Measurements from ENCODE around the gene FAM187B.
"Not testable (repeated sequence)": the region's sequence is repeated elsewhere in the genome, so short reads cannot be mapped to it uniquely, and the experiment has no call there.

Gene FAM187B

DNA sequence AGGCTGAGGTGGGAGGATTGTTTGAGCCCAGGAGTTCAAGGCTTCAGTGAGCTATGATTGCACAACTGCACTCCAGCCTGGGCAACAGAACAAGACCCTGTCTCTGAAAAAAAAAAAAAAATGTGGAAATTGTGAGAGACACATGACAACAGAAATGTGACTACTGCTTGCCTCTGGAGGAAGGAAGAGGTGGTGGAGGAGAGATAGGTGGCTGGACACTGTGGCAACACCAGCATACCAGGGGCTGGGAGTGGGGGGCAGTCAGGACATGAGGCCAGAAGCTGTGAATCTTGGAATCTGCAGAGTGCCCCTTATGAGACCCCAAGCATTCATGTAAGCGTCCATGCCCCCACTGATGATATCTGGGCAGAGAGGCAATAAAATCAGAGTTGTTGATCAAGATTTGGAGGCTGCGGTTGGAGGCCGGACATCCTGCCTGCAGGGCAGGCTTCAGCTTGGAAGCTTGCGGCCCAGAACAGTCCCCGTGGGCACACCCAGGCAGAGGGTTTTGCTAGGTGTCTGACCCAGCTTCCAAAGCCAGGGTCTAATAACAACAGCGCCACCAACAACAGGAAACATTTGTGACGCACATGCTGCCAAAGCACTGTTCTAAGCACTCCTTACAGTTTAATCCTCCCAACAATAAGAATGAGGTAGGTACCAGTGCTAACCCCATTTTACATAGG is 16.9 kb downstream of the FAM187B start:
- no peak for DNase-seq

DNA sequence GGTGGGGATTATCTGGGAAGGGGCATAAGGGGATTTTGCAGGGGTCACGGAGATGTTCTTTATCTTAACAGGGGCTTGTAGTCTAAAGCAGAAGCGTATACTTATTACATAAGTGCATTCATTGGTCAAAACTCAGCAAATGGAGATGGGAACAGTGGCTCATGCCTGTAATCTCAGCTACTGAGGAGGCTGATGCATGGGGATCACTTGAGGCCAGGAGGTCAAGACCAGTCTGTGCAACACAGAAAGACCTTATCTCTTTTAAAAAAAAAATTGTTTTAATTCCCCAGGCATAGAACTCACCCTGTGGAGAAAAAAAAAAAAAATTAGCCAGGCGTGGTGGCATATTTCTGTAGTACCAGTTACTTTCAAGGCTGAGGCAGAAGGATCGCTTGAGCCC is 18.9 kb downstream of the FAM187B start:
- no peak for DNase-seq

DNA sequence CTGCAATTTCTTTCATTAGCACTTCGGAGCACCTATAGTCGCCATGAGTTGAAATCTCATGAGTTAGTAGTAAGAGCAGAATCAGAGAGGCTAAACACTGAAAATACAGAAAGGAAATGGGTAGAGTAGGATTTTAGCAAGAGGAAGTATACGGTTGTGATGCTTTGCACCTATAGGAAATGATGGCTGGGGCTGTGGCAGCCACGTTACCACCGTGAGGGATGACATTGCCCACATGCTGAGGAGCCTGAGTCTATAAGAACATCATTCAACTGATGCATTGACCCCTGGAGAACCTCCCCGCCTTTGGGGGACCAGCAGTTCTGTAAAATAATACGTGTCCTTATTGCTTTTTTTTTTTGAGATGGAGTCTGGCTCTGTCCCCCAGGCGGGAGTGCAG is 20.4 kb downstream of the FAM187B start:
- no peak for DNase-seq

DNA sequence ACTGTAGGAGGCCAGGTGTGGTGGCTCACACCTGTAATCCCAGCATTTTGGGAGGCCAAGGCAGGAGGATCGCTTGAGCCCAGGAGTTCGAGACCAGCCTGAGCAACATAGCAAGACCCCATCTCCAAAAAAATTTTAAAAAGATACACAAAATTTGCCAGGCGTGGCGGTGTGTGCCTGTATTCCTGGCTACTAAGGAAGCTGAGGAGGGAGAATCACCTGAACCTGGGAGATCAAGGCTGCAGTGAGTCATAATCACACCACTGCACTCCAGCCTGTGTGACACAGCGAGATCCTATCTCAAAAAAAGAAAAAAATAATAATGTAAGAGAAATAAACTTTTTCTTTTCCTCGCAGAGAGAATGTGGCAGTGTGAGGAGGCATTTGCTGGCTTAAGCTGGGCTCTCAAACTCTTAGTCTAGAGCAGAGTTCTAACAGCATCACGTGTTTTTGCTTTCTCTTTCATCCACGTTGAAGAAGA is 21.1 kb downstream of the FAM187B start:
- DNase-seq, result no peak

DNA sequence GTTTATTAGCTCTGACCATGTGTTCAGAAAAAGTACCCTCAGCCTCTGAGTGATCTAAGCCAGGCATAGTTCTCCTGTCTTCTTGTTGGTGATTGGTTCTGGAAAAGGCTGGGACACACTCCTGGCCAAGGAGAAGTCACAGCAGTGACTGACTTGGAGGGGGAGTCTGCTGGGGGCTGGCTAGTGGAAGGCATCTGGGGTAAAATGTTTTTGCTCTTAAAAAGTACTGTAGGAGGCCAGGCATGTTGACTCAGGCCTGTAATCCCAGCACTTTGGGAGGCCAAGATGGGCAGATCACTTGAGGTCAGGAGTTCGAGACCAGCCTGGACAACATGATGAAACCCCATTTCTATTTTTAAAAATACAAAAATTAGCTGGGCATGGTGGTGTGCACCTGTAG is 21.7 kb downstream of the FAM187B start:
- no peak for DNase-seq

DNA sequence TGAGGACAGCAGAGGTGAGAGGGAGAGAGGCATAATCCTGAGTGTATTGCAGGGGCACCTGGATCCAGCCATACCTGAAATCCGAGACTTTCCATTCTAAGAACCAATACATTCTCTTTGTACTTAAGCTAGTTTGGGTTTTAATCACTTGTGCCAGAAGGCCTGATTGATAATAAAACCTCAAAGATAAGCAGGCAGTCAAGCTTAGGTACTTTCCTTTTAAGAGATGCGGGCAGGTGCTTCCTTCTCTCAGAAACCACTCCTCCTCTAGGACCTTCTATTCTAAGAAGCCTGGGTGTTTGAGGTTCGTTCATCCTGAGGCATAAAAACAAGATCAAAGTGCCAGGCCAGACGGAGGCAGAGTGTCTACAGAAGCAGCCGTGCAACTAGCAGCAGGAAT is 22.2 kb downstream of the FAM187B start:
- DNase-seq, result no peak

DNA sequence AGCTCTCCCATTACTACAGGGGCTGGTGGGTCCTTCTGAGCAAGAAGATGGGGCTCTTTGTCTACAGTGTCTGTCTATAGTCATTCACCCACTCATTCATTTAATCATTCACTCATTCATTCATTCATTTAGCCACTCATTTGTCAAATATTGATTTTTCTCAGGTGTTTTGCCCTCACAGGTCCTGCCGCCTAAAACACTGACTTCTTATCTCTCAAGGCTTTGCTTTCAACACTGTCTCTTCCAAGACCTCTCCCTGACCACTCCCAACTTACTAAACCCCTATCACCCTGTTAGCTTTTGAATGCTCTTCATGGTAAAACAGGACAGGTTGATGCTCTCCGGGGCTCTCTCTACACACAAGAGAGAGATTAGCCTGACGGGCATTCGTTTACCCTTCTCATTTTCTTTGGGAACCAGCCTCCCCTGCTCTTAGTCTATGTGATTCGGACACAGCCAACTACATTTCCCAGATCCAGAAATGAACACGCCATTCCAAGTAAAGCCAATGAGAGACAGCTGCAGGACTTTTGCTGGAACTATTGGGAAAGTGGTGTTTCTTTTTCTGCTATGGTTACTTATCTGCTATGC is 22.7 kb downstream of the FAM187B start:
- no peak for DNase-seq

DNA sequence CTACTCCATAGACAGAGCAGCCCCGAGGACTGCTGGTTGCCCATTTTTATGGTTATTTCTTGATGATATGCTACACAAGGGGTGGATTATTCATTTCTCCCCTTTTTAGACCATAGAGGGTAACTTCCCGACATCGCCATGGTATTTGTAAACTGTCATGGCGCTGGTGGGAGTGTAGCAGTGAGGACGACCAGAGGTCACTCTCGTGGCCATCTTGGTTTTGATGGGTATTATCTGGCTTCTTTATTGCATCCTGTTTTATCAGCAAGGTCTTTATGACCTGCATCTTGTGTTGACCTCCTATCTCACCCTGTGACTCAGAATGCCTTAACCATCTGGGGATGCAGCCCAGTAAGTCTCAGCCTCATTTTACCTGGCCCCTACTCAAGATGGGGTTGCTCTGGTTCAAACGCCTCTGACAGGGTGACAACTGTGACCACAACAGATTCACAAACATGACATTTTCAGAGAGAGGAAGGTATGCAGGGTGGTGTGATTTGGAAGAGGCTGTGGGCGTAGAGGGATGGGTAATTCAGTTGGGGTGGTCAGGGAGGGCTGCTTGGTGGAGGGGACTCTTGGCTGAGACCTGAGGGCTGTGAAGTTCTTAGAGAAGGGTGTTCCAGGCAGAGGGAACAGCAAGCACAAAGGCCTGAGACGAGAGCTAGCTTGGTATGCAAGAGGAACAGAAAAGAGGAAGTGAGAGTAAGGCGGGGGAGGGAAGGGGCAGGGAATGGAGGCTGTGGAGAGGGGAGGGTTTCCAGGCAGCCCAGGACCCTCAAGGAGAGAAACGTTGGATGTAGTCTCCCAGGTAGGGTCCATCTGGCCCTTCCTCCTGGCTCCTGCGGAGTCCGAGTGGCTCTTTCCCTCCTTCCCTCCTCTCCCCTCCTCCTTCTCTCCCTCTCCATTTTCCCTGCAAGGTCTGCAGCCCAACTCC is 23.5 kb downstream of the FAM187B start:
- peak; percentile 83 for DNase-seq

DNA sequence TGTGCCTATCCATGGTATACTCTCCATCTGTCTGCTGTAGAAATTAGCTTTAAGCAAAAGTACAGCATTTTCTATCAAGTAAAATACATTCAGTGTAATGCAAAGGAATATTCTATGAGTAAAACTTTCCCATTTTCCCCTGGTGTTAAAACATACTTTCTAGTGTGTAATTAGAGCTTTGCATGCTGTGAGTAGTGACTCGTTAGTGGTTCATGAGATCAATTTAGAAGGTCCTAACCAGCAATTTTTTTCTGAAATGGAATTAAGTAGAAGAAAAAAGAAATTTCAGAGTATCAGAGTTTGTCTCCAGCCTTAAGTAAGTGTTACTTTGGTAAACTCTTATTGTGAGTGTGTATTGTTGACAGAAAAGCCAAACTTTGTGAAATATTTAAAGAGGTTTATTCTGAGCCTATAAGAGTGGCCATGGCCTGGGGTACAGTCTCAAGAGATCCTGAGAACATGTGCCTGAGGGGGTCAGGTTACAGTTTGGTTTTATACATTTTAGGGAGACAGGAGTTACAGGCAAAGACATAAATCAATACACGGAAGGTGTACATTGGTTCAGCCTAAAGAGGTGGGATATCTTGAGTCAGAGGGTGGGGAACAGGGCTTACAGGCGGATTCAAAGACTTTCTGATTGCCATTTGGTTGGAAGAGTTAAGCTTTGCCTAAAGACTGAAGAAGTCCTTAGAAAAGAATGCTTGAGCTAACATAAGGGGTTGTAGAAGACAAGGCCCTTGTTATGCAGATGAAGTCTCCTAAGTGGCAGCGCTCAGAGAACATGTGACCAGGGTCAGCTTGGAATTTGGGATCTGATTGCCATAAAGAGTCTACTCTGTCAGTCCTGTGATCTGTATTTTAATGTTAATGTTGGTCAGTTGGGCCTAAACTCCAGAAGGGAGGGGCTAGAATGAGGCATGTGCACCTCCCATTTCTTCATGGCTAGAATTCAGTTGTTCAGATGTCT is 25.5 kb downstream of the FAM187B start:
- DNase-seq, result no peak

DNA sequence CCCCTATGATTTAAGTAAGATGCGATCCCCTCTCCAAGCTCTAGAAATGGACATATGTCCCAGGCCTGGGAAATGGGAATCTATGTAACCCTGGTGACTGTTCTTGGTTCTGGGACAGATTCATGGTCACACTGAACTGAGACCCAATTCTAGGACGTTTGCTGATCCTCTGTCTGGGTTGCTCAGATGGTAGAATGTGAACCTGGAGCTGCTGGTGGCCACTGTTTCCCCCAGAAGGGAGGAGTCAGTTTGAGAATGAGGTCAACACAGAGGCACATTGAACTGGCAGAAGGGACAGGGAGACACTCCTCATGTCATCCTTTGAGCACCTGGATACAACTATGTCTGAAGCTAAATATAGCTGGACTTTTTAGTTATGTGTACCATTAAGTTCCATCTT is 29.1 kb downstream of the FAM187B start:
- DNase-seq, result no peak

DNA sequence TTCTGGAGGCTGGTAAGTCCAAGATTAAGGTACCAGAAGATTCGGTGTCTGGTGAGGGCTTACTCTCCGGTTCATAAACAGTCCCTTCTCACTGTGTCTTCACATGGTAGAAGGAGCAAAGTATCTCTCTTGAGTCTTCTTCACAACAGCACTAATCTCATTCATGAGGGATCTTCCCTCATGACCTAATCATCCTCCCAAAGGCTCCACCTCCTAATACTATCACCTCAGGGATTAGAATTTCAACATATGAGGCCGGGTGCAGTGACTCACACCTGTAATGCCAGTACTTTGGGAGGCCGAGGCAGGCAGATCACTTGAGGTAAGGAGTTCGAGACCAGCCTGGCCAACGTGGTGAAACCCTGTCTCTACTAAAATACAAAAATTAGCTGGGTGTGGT is 31.7 kb downstream of the FAM187B start:
- not testable (repeated sequence) for DNase-seq

DNA sequence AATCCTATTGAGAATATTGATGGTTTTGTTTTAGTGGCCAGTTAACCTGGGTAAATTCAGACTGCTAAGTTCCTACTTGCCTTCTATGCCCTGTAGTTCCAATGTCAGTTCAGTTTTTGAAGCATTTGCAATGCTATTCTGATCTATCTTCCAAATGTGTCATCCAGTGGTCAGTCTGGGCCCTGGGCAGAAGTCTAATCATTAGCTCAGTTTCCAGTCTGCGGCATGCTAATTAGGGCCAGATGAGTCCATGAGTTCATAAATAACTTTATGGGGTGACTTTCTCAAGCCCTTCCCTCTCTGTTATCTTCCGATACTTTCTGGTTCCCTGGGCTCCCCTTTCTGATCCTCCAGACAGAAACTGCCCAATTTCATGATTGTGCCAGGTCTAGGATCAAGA is 32.7 kb downstream of the FAM187B start:
- DNase-seq, result no peak

DNA sequence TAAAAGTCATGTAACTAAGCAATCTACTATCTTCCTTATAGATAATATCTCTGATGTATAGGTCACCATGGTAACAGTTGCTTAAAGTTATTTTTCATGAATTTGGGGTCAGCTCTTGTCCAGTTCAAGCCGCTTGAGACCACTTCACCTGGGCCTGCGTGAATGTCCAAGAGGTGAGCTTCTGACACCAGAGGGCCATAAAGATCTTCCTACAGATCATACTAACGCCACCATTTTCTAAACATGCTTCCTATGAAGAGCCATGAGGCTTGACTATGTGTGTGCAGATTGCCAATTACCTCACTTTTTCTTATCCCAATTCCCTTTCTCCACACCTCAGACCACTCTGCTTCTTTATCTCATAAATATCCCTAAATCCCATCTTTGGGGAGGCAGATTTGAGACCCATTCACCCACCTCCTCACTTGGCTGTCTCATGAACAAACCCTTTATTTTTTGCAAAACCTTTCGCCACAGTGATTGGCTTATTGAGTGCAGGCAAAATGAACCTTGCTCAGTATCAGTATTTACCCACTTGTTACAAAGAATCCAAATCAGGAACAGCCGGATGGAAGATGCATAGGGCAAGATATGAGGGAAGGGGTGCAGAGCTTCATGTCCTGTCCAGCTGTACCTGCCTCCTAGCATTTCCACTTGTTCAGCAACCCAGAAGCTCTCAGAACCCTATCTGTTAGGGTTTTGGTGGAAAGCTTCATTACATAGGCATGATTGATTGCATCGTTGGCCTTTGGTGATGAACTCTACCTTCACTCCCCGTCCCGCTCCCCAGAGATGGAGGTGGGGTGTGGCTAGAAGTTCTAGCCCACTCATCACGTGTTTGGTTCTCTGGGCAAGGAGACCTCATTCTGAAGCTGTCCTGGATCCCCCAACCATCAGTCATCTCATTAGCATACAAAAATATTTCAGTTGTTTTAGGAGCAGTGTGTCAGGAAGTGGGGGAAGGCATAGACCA is 34.2 kb downstream of the FAM187B start:
- DNase-seq, result no peak

DNA sequence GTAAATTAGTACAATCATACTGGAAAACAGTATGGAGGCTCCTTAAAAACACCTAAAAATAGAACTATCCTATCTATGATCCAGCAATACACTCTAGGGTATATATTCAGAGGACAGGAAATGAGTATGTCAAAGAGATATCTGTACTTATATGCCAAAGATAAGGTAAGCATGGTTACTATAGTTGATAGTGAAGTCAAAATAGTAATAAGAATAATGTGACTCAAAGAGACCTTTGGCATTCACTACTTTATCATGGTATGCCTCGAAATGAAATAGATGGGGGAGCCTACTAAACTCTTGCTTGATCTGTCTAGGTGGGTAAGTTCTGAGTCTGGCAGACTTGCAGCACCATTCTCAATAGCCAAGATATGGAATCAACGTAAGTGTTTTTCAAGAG is 43.7 kb downstream of the FAM187B start:
- no peak for DNase-seq

DNA sequence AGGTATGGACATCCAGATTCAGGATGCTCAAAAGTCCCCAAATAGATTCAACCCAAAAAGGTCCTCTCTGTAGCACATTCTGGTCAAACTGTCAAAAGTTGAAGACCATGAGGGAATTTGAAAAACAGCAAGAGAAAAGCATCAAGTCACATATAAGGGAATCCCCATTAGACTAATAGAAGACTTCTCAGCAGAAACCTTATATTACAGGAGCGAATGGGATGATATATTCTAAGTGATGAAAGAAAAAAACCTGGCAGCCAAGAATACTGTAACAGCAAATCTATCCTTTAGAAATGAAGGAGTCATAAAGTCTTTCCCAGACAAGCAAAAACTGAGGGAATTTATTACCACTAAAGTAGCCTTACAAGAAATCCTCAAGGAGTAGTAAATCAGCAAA is 44.3 kb downstream of the FAM187B start:
- no peak for DNase-seq

DNA sequence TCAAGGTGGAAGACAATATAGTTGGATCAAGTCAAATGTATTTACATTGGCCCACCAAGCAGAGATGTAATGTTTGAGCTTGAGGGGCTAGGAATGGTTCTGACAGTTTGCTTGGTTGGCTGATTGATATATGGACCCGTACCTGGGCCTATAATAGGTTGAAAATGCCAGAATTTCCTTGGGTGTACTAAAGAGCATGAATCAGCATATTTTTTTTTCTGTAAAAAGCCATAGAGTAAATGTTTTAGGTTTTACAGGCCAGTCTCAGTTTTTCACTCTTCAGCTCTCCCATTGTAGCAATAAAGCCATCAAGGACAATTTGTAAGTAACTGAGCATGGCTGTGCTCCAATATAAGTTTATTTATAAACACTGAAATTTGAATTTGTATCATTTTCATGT is 47.2 kb downstream of the FAM187B start:
- DNase-seq, result no peak

DNA sequence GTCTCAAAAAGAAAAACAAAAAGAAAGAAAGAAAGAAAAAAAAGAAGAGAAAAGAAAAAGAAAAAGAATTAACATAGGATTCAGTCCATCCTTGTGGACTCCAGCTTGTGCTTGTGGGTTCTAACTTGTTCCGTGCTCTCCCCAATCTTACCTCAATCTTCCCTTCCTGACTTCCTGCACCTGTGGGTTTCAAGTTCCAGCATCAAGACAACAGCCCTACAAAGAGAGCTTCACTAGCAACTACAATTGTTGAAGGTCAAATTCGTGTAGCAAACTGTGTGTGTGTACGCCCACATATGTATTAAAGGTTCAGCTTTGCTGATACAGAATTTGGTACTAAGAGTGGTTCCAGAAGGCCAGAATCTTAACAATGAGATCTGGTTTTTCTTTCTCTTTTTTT is 48.7 kb downstream of the FAM187B start:
- DNase-seq, result no peak

DNA sequence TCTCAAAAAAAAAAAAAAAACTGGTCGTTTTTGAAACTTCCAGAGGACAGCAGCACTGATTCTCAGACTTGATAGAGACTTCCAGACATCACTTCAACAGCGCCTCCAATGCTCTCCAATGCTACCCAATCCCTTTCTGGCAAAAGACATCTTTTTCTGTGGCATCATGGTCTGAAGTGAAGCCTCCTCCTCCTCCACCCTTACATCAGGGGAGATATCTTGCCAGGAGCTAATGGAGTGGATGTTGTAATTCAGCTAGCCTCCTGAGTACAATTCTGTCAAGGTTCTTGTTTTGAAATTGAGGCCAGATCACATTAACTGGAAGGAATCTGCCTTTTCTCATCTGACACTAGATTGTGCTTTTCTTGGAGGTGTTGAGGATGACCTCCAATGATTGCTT is 49.8 kb downstream of the FAM187B start:
- no peak for DNase-seq

DNA sequence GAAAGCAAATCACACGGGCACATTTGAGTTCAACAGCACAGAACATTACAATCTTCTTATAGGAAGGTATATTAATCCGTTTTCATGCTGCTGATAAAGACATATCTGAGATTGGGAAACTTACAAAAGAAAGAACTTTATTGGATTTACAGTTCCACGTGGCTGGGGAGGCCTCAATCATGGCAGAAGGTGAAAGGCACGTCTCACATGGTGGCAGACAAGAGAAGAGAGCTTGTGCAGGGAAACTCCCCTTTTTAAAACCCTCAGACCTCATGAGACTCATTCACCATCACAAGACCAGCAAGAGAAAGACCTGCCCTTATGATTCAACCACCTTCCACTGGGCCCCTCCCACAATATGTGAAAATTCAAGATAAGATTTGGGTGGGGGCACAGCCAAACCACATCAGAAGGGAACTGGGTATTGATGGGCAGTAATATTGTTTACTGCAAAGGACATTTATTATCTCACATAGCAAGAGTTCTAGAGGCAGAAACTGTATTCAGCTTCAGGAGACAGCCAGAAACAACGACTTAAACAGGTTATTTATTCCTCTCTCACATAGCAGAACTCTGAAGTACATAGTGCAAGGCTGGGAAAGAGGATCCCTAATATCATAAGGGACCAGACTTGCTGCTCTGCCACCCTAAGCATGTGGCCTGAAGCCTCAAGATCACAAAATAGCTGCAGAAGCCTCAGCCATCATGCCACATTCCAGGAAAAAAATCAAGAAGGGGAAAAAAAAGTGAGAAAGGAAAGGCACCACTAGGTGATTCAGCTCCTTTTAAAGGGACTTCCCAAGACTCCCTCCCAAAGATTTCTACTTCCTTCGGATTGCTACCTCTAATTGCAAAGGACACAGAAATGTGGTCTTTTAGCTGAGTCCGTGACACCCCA is 50.9 kb downstream of the FAM187B start:
- DNase-seq, result no peak

DNA sequence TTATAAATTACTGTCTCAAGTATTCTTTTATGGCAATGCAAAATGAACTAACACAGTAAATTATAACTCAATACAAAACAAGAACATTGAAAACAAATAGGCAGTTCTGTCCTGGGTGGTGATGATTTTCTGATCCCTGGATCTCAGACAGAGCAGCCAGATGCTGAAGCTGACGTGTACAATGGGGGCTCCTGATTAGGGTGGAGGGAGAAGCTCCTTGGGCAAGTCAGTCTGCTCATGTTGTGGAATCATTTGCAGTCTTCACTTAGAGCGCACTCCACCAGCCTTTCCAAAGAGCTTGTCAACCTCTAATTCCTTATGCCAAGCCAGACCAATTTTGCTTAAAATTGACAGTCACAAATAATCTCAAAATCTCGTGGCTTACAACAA is 52.4 kb downstream of the FAM187B start:
- DNase-seq, result no peak

Measured in suppressor macrophage treated with lipopolysaccharide for 4 hours (primary cell).